GM19238 (cell line): ENCODE results near the gene DYNC2I2.
"Not testable (repeated sequence)": the region's sequence is repeated elsewhere in the genome, so short reads cannot be mapped to it uniquely, and the experiment has no call there.

Experiments
- DNase-seq: peaks from one replicate; pipeline ENCODE4 v3.0.0; 2011; ENCODE audit warnings: low spot score; ENCODE audit not compliant: insufficient read length

Gene DYNC2I2

DNA sequence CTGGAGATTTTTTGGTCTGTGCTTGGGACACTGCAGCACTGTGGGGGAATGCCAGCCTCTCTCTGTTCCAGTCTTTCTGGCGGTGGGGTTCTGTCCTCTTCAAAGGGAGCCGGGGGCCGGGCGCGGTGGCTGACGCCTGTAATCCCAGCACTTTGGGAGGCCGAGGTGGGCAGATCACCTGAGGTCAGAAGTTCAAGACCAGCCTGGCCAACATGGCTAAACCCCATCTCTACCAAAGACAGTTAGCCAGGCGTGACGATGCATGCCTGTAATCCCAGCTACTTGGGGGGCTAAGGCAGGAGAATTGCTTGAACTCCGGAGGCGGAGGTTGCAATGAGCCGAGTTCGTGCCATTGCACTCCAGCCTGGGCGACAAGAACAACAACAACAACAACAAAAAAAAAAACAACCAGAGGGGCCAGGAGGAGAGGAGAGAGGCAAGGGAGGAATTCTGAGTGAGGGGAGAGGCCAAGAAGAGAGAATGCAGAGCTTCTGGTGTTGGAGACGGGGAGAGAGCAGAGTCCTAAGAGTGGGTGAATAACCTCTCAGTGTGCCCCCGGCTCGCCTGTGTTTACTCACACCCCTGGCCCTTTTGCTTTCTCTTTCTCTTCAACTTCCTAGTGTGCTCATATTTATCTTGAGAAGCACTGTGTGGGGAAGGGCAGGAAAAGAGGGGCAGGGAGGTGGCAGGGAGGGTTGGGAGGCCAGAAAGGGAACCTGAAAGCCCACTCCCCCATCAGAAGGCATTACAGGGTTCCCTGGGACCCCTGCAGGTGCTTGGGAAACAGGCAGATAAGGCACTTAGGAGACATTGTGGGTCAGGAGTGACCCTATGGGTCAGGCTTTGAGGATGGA lies 29.2 kb upstream of the DYNC2I2 start:
- DNase-seq: no peak

DNA sequence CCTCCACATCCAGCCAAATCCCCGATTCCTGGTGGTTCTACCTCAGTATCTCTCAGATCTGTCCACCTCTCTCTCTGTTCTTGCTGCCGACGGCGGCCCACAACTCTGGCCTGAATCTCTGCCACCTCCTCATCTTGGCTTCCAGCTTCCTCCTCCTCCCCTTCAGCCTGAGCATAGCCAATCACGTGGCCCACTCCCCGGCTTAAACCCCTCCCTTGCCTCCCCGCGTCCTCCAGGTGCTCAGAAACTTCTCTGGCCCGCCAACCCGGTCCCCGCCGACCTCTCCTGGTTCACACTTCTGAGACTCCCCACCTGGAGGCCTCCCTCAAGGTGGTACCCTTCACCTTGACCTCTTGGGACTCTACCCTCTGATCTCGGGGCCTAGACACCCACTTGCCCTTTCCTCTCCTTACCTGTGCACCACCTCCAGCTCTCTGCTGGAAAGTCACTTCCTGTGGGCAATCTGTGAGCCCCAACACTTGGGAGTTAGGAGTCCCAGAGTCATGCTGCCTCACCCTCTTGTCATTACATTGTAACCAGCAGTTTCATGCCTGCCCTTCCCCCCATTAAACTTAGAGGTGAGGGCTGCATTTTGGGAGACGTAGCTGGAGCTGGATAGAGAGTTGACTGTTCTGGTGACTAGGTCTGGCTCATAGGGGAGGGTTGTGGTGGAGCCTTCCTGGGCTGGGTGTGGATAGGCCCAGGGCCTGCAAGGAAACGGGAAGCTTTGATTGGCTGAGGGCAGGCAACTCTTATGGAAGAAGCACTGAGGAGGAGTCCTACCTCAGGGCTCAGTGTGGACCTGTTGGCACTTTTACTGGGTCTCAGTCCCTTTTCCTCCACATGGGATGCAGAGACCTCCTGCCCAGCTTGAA lies 27.9 kb upstream of the DYNC2I2 start:
- DNase-seq: peak; percentile 76

- no peak for DNase-seq
Measured at GRCh38 chr9:128684065-128684324, 27.3 kb upstream of the DYNC2I2 start.

GRCh38 chr9:128683340-128684064 lies 26.9 kb upstream of the DYNC2I2 start:
- DNase-seq: no peak

DNA sequence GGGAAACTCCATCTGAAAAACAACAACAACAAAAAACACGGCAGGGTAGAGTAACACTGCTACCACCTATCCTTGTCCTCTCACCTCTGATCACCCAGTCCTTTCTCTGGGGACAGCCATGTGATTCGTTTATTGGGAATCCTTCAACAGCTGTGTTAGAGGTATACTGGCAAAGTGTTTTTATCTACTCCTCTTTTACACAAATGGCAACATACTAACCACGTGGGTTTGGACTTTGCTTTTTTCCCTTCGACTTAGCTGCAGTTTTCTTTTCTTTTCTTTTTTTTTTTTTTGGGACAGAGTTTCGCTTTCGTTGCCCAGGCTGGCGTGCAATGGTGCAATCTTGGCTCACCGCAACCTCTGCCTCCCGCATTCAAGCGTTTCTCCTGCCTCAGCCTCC lies 21.1 kb upstream of the DYNC2I2 start:
- no peak for DNase-seq

DNA sequence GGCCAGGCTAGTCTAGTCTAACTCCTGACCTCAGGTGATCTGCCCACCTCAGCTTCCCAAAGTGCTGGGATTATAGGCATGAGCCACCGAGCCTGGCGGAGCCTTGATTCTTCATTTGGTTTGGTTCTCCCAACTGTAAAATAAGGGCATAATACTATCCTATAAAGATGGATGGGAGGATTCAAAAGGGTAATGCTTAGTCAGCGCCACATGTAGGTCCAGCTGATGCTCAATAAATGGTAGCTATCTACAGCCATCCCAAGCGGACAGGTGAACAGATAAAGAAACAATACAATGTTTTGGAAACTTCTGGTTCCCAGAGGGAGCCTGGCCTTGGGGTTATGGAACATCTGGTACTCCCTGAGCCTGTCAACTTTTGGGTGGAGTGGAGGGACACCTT lies 18.7 kb upstream of the DYNC2I2 start:
- DNase-seq: no peak

DNA sequence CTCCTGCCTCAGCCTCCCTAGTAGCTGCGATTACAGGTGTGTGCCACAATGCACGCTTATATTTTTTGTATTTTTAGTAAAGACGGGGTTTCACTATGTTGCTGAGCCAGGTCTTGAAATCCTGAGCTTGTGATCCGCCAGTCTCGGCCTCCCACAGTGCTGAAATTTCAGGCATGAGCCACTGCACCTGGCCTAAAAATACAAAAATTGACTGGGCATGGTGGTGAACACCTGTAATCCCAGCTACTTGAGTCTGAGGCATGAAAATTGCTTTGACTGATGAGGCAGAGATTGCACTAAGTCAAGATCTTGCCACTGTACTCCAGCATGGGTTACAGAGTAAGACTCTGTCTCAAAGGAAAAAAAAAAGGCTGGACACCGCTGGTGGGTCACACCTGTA lies 13.1 kb upstream of the DYNC2I2 start:
- no peak for DNase-seq

GRCh38 chr9:128666481-128666941 lies 9.9 kb upstream of the DYNC2I2 start:
- not testable (repeated sequence) for DNase-seq

- no peak for DNase-seq
Measured at GRCh38 chr9:128657796-128658195, 1.1 kb upstream of the DYNC2I2 start.

- DNase-seq: no peak
Measured at GRCh38 chr9:128657344-128657704, 677 bp upstream of the DYNC2I2 start.

GRCh38 chr9:128654481-128654880 lies 2.2 kb downstream of the DYNC2I2 start:
- DNase-seq: no peak

GRCh38 chr9:128653908-128654307 lies 2.7 kb downstream of the DYNC2I2 start:
- no peak for DNase-seq

GRCh38 chr9:128651798-128652197 lies 4.8 kb downstream of the DYNC2I2 start:
- no peak for DNase-seq

DNA sequence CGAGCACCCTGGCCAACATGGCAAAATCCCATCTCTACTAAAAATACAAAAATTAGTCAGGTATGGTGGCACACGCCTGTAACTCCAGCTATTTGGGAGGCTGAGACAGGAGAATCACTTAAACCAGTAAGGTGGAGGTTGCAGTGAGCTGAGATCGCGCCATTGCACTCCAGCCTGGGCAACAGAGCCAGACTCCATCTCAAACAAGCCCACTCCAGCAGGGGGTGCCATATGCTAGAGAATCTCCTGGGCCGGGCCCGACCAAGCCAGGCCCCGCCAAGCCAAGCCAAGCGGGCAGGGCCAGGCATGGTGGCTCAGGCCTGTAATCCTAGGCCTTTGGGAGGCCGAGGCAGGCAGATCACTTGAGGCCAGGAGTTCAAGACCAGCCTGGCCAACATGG lies 8.4 kb downstream of the DYNC2I2 start:
- DNase-seq: not testable (repeated sequence)

DNA sequence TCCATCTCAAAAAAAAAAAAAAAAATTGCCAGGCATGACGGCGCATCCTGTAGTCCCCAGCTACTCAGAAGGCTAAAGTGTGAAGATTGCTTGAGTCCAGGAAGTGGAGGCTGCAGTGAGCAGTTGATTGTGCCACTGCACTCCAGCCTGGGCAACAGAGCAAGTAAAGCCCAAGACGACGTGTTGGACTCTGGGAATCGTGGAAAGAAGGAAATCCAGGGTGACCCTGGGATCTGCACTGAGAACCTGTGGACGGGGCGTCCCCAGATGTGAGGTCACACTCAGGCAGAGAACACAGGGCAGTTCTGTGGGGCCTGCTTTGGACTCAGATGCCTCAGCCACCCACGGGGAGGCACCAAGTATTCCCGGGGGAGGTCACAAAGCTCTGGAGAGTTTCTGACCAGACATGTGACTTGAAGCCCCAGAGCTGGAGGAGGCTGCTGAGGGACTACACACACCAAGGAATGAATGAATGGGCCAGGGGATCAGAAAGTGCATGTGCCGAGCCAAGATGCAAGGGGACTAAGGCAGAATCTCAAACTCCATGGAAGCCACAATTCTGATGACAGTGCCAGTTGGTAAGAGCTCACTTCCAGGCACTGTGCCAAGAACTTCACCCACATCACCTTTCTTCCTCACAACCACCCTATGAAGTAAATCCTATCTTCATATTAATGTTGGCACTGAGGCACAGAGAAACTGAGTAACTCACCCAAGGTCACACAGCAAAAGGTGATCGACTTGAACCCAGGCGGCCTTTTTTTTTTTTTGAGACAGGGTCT lies 12.9 kb downstream of the DYNC2I2 start:
- DNase-seq: peak; percentile 70

- no peak for DNase-seq
Measured at GRCh38 chr9:128642675-128643245, 13.9 kb downstream of the DYNC2I2 start.

DNA sequence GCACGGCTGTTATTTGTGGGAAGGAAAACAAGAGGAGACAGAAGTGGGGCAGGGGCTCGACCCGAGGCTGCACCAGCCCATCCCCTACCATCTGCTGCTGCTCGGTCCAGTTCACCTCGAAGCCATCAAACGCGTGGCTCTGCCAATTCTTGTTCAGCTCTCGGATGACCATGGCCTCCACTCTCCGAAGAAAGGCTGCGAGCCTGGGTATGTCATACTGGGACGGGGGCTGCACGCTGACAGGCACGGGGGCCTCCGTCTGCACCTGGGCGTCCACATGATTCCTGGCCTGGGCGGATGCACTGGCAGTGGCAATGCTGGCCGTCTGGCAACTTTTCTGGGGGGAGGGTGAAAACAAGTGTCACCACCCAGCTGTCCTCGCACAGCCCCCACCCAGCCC lies 16.0 kb downstream of the DYNC2I2 start:
- no peak for DNase-seq

GRCh38 chr9:128638580-128638979 lies 18.1 kb downstream of the DYNC2I2 start:
- DNase-seq: no peak

GRCh38 chr9:128637656-128638055 lies 19.0 kb downstream of the DYNC2I2 start:
- DNase-seq: no peak

DNA sequence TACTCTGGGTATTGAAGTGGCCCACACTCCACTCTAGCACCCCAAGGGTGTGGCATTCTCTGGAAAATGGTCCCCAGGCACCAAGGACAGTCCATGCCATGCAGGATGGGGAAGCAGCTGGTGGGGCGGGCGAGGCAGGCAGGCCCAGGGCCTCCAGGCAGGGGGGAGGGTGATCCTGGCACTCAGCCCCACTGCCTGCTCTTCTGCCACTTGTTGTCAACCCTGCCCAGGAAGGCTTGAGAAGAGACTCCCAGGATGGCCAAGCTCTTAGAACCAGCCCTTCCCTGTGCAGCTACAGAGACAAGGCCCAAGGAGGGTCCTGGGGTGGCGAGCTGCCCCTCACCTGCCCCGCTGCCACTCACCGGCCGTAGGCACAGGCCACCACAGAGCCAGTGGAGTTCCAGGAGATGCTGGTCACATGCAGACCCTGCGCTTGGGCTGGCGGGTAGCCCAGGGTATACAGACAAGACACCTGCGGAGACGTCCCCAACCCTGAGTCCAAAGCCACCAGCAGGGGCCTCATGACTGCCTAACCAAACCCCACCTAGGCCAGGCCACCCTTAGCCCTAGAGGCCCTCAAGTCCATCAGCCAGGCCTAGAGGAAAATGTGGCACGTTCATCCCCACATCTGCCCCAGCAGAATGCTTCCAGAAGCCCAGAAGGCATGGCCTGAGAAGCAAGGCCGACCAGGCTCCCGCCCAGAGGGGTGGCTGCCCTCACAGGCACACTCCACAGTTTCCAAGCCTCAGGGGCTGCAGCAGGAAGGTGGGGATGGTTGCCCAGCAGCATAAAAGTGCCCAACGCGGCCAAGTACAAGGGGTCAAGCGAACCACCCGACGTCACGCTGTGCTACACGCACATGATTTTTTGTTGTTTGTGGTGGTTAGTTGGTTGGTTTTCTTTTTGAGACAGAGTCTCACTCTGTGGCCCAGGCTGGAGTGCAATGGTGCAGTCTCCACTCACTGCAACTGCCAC lies 19.8 kb downstream of the DYNC2I2 start:
- no peak for DNase-seq
